GM12865 (cell line): ENCODE results near the gene KLHL22.
"Not testable (repeated sequence)": the region's sequence is repeated elsewhere in the genome, so short reads cannot be mapped to it uniquely, and the experiment has no call there.

ENCODE experiments used
- DNase-seq: peaks from one replicate; pipeline ENCODE4 v3.0.0; 2010; ENCODE audit warnings: low read depth
- H3K4me3 ChIP-seq: 2 replicates; pipeline ENCODE4 v1.5.1; 2011; ENCODE audit warnings: mild to moderate bottlenecking, low read depth, low read length, control low read depth
- CTCF ChIP-seq: IDR thresholded peaks from 2 replicates; pipeline ENCODE4 v1.5.1; 2011; ENCODE audit warnings: low read length, control low read depth, low read depth, inconsistent platforms; ENCODE audit not compliant: insufficient read depth; ENCODE audit errors: missing control alignments

The KLHL22 gene

GRCh38 chr22:20484948-20485683 is 10.5 kb downstream of the KLHL22 start:
- no peak overlapping the region for H3K4me3 ChIP-seq
- TF ChIP-seq CTCF, result no peak
- no peak for DNase-seq

DNA sequence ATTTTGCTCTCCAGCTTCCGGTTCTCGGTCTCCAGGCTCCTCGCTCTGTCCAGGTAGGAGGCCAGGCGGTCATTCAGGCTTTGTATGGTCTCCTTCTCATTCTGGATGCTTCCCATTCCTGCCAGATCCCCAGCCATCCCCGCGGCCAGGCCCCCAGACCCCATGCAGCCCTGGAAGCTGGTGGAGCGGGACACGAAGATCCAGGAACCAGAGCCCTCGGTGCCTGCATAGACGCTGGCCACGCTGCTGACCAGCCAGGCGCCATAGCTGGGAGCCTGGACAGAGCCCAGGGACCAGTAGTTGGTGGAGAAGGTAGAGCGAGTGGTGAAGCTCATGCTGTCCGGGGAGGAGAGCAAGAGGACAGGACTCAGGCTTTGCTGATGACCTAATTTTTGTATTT is 11.8 kb downstream of the KLHL22 start:
- TF ChIP-seq CTCF, result no peak
- no peak for DNase-seq

GRCh38 chr22:20483143-20483506 is 12.5 kb downstream of the KLHL22 start:
- not testable (repeated sequence) for H3K4me3 ChIP-seq, DNase-seq

More for the DNA sequence above, 11.8 kb downstream of the KLHL22 start:
- H3K4me3 ChIP-seq, result no peak overlapping the region

GRCh38 chr22:20479612-20480196 is 15.9 kb downstream of the KLHL22 start:
- DNase-seq, result no peak
- H3K4me3 ChIP-seq, result no peak overlapping the region
- no peak for TF ChIP-seq CTCF

DNA sequence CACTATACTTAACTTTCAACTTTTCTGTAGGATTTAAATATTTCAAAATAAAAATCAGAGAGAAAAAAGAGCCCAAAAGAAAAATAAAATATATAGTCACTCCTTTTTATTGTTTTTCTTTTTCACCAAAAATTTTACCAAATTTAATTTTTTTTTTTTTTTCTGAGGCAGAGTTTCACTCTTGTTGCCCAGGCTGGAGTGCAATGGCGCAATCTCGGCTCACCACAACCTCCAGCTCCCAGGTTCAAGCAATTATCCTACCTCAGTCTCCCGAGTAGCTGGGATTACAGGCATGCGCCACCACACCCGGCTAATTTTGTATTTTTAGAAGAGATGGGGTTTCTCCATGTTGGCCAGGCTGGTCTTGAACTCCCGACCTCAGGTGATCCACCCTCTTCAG is 17.5 kb downstream of the KLHL22 start:
- not testable (repeated sequence) for H3K4me3 ChIP-seq, DNase-seq

DNA sequence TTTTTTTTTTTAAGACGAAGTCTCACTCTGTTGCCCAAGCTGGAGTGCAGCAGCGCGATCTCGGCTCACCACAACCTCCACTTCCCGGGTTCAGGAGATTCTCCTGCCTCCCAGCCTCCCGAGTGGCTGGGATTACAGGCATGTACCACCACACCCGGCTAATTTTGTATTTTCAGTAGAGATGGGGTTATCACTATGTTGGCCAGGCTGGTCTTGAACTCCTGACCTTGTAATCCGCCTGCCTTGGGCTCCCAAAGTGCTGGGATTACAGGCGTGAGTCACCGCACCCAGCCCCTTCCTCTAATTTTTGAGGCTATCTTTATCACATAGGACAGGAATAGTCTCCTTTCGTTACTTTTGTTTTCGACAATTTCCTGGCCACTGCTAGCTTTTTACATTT is 20.0 kb downstream of the KLHL22 start:
- H3K4me3 ChIP-seq, DNase-seq: not testable (repeated sequence)

DNA sequence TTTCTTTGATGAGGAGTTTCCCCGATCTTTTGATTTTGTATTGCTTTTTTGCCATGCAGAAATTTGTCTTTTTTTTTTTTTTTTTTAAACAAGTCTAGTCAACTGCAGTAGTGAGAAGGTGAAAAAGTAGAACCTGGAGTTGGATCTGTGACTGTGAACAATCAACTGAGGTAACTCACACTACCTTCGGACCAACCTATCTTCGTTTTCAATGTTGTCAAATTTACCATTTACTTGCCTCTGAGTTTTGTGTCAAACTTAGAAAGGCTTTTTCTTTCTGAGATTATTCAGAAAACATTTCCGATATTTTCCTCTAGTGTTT is 20.5 kb downstream of the KLHL22 start:
- no peak overlapping the region for H3K4me3 ChIP-seq
- no peak for TF ChIP-seq CTCF
- DNase-seq, result no peak

DNA sequence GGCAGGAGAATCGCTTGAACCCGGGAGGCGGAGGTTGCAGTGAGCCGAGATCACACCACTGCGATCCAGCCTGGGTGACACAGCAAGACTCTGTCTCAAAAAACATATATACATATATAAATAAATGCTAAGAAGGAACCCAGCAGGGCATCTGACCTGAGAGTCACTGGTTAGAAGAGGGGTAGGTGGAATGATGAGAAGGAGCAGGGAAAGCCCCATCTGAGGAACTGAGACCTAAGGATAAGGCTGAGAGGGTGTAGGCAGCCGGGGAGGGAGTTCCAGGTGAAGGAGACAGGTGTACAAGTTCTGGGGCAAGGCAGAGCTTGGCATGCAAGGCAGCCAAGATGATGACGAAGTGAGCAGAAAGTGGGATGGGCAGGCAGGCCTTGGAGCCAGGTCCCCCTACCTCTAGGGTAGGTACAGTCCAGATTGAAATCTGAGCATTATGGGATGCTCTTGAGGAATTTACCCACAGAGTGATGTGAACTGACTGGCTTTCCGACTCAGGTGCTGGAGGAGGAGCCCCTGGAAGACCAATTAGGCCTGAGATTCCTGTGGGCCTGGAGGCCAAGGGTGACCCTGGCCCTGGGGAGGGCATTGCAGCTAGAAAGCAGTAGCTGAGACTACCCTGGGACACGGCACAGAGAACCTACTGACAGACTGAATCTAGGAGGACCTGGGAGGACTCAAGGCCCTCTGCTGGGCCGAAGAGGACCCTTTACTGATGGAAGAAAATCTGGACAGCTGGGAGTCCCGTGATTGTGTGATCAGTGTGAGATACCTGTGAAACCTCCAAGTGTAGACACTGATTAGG is 22.8 kb downstream of the KLHL22 start:
- DNase-seq, result no peak
- H3K4me3 ChIP-seq, result no peak overlapping the region
- no peak for TF ChIP-seq CTCF
